ENCODE results near the gene CDH26. TPM values are rescaled to one million over a fixed set of nuclear protein-coding genes. Genes with fewer than 3 reads are reported as not detected.

CDH26 gene
- total and polyA plus RNA-seq, 2 donors (not counting 3 experiments of a cell fraction or from before 2014, with no cell fraction given), result 0.01 TPM; not detected in 1

- Histone ChIP-seq H3K4me1 (ENCODE audit: control insufficient read depth, extremely low read depth, insufficient read depth, low read length) (no peaks in the 10 kb centered on the region), H3K79me2 (ENCODE audit: control insufficient read depth, insufficient read depth, low read length) (no peaks in the 10 kb centered on the region), H3K9me1 (replicated peaks; ENCODE audit: control insufficient read depth, extremely low read depth, insufficient read depth, low read length) (no peaks in the 10 kb centered on the region), H2AFZ (ENCODE audit: low read depth, low read length) (no peak overlapping the region), H3K27me3 (ENCODE audit: control insufficient read depth in 2 of 2, insufficient read depth in 2 of 2, low read length in 2 of 2) (no peaks in the 10 kb centered on the region), H3K27ac (ENCODE audit: insufficient read depth, low read depth, low read length) (no peak overlapping the region), H3K9ac (replicated peaks; ENCODE audit: extremely low read depth, insufficient read depth, low read length) (no peak overlapping the region), H3K36me3 (ENCODE audit: control insufficient read depth in 2 of 2, extremely low read depth in 1 of 2, insufficient read depth in 2 of 2, low read length in 2 of 2) (no peaks in the 10 kb centered on the region), H3K4me3 (replicated peaks in 1 of 3; ENCODE audit: insufficient read depth in 1 of 3, low read depth in 1 of 3, low read length in 3 of 3) (no peak overlapping the region), H3K9me3 (replicated peaks; ENCODE audit: control insufficient read depth, insufficient read depth, low read length) (no peaks in the 10 kb centered on the region), H3K4me2 (ENCODE audit: insufficient read depth, low read length) (no peak overlapping the region), H4K20me1 (replicated peaks; ENCODE audit: control insufficient read depth, extremely low read depth, insufficient read depth, low read length) (no peaks in the 10 kb centered on the region)
- ChIA-PET CTCF (no interaction called here), POLR2A (no interaction called here)
- intact Hi-C loops (cut with micrococcal nuclease), result no loop called here
- no TSS peak for BruUV-seq (replicated peaks)
- DNase-seq (ENCODE audit: low read depth, low spot score) (no peak), FAIRE-seq (no peak)
- dilution Hi-C loops (cut with MboI; ENCODE audit: extremely low pct_ligation_motif_present, low sequenced_read_pairs), result no loop called here
- TF ChIP-seq POLR2A (IDR thresholded peaks at IDR 0.05; ENCODE audit: low read depth, low read length) (no peak), CTCF (IDR thresholded peaks at IDR 0.05; ENCODE audit: extremely low read depth in 1 of 2, insufficient read depth in 1 of 2, low read depth in 1 of 2, low read length in 2 of 2) (no peak), JUN (IDR thresholded peaks at IDR 0.05; ENCODE audit: borderline replicate concordance, insufficient read depth, insufficient read length, low read depth) (no peak)
Observed at GRCh38 chr20:60046436-60046835, 88.2 kb downstream of the CDH26 start.

- H3K27me3 ChIP-seq (ENCODE audit: control insufficient read depth in 2 of 2, insufficient read depth in 2 of 2, low read length in 2 of 2), result no peaks in the 10 kb centered on the region
- no peaks in the 10 kb centered on the region for H3K79me2 ChIP-seq (ENCODE audit: control insufficient read depth, insufficient read depth, low read length)
- POLR2A ChIA-PET, result no interaction called here
- TF ChIP-seq EZH2 (IDR thresholded peaks at IDR 0.05; ENCODE audit: borderline replicate concordance, low read depth, low read length, severe bottlenecking) (no peak), FOS (IDR thresholded peaks at IDR 0.05; ENCODE audit: borderline replicate concordance, insufficient read depth, low read length) (no peak), POLR2AphosphoS5 (IDR thresholded peaks at IDR 0.05; ENCODE audit: insufficient read depth, low read depth, low read length) (no peak), JUN (IDR thresholded peaks at IDR 0.05; ENCODE audit: borderline replicate concordance, insufficient read depth, insufficient read length, low read depth) (no peak), MAX (IDR thresholded peaks at IDR 0.05; ENCODE audit: insufficient read depth, insufficient read length) (no peak), GATA2 (IDR thresholded peaks at IDR 0.05; ENCODE audit: insufficient read depth, insufficient read length, low read depth, low read length) (no peak), MYC (IDR thresholded peaks at IDR 0.05; ENCODE audit: low read depth, low read length) (no peak), POLR2A (IDR thresholded peaks at IDR 0.05; ENCODE audit: low read depth, low read length) (no peak), CTCF (IDR thresholded peaks at IDR 0.05; ENCODE audit: extremely low read depth in 1 of 2, insufficient read depth in 1 of 2, low read depth in 1 of 2, low read length in 2 of 2) (no peak)
- H3K9me3 ChIP-seq (replicated peaks; ENCODE audit: control insufficient read depth, insufficient read depth, low read length), result no peaks in the 10 kb centered on the region
- intact Hi-C loops (cut with micrococcal nuclease), result no loop called here
- H3K4me2 ChIP-seq (ENCODE audit: insufficient read depth, low read length), result no peak overlapping the region
- BruUV-seq (replicated peaks), result no TSS peak
- no peaks in the 10 kb centered on the region for H3K9me1 ChIP-seq (replicated peaks; ENCODE audit: control insufficient read depth, extremely low read depth, insufficient read depth, low read length)
- DNase-seq (ENCODE audit: low read depth, low spot score), result no peak
- no peak for FAIRE-seq
- no peak overlapping the region for H3K4me3 ChIP-seq (replicated peaks in 1 of 3; ENCODE audit: insufficient read depth in 1 of 3, low read depth in 1 of 3, low read length in 3 of 3)
- H3K9ac ChIP-seq (replicated peaks; ENCODE audit: extremely low read depth, insufficient read depth, low read length), result no peak overlapping the region
- H3K4me1 ChIP-seq (ENCODE audit: control insufficient read depth, extremely low read depth, insufficient read depth, low read length), result no peaks in the 10 kb centered on the region
- no peak overlapping the region for H2AFZ ChIP-seq (ENCODE audit: low read depth, low read length)
- dilution Hi-C loops (cut with MboI; ENCODE audit: extremely low pct_ligation_motif_present, low sequenced_read_pairs), result no loop called here
- CTCF ChIA-PET, result no interaction called here
- no peaks in the 10 kb centered on the region for H4K20me1 ChIP-seq (replicated peaks; ENCODE audit: control insufficient read depth, extremely low read depth, insufficient read depth, low read length)
- no peak overlapping the region for H3K27ac ChIP-seq (ENCODE audit: insufficient read depth, low read depth, low read length)
- no peaks in the 10 kb centered on the region for H3K36me3 ChIP-seq (ENCODE audit: control insufficient read depth in 2 of 2, extremely low read depth in 1 of 2, insufficient read depth in 2 of 2, low read length in 2 of 2)
Observed at GRCh38 chr20:60046860-60047259, 88.6 kb downstream of the CDH26 start.

Data from endothelial cell of umbilical vein (primary cell).